HG02973 (cell line): ENCODE data around the gene BNIP5.

Source experiments
- ATAC-seq: cut with Tn5 transposase; IDR thresholded peaks from one replicate; pipeline ENCODE4 v1.9.1; 2021; ENCODE audit warnings: moderate library complexity; ENCODE audit not compliant: unreplicated experiment

BNIP5 gene

DNA sequence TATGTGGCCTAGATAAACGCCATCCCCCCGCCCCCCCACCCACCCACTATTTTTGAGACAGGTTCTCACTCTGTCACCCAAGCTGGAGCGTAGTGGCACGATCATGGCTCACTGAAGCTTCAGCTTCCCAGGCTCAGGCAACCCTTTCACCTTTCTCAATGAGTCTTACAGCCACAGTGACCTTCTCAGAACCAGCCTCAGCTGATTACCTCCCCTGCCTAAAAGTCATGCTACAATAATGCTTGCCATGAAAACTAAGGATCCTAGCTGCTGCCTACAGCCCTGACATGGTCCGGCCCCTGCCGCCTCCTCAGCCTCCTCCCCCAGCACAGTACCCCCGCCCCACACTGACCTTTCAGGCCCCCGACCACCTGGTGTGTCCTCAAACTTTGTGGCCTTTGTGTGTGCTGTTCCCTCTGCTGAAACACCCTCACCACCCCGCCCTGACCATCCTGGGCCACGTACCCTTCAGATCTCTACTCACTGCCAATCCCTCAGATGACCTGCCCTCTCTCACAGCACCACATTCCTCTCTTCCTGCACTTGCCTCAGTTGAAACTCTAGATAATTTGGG lies 35.5 kb downstream of the BNIP5 start:
- ATAC-seq = no peak

DNA sequence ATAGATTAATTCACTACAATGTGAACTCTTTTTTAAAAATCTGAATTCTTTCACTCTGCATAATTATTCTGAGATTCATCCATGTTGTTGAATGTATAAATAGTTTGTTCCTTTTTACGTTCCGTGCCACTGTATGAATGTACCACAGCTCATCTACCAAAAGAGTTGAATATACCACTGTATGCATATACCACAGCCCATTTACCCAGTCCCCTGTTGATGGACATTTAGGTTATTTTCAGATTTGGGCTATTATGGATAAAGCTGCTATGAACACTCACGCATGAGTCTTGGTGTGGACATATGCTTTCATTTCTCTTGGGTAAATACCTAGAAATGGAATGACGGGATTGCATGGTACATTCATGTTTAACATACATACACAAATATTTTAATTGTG lies 38.7 kb downstream of the BNIP5 start:
- ATAC-seq = no peak

DNA sequence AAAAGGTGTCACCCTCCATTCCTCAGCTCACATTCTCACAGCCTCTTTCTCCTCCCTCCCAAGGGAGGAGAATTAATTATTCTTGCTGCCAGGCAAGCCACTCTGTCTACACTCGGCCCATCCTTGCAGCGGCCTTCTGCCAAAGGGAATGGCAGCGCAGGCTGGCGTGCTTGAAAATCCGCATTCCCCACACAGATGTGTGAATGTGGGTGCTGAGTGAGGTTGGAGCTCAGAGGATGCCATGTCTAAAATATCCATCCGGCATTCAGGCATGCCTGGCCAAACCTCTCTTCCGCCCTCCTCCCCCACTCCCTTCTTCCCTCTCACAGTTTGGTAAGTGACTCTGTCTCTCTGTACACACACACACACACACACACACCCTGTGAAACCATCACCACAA lies 39.2 kb downstream of the BNIP5 start:
- ATAC-seq = no peak

DNA sequence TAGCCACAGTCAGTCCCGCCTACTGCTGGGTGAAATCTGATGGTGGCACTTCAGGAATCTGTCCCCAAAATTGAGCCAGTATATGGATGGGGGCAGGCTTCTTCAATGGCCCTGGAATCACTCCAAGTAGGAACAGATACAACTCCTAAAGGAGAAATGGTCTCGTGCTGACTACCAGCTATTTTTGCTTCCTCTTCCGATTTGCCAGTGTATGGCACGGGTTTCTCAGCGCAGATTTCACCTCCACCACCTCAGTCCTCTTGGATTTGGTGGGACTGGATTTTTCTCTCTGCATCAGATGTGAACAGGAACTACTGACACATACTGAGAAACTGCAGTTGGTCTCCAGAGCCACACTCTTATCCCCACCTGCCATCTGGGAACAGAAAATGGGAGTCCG lies 39.6 kb downstream of the BNIP5 start:
- no peak for ATAC-seq

DNA sequence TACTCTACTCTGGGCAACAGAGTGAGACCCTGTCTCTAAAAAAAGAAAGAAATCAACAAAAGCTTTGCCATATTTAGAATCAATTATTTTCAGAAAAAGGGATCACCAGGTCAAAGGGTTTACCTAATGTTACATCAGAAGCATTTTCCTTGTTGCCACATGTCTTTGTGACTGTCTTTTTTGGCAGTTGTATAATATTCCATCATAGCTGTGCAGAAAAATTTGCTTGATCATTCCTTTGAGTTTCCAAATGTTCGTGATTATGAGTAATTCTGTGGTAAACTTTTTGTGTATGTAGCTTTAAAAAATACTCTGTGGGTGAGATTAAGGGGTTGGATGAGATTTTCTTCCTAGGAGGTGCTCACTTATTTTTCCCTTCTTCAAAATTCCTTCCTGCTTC lies 40.4 kb downstream of the BNIP5 start:
- no peak for ATAC-seq

DNA sequence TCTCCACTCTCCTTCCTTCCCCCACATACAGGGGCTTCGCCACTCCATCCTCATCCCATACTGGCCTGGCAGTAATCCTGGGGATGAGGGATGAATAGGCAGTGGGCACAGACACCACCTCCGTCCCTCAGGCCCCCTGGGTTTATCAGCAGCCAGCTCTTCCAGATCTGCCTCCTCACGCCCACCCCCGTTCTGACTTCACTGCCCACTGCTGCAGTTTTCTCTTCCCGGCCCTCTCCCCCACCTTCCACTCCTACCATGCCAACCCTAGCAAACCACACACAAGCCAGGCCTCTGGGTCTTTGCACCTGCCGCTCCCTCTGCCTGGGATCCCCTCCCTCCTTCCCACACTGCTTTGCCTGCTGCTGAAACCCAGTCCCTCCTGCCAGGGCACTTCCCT lies 44.5 kb downstream of the BNIP5 start:
- no peak for ATAC-seq

DNA sequence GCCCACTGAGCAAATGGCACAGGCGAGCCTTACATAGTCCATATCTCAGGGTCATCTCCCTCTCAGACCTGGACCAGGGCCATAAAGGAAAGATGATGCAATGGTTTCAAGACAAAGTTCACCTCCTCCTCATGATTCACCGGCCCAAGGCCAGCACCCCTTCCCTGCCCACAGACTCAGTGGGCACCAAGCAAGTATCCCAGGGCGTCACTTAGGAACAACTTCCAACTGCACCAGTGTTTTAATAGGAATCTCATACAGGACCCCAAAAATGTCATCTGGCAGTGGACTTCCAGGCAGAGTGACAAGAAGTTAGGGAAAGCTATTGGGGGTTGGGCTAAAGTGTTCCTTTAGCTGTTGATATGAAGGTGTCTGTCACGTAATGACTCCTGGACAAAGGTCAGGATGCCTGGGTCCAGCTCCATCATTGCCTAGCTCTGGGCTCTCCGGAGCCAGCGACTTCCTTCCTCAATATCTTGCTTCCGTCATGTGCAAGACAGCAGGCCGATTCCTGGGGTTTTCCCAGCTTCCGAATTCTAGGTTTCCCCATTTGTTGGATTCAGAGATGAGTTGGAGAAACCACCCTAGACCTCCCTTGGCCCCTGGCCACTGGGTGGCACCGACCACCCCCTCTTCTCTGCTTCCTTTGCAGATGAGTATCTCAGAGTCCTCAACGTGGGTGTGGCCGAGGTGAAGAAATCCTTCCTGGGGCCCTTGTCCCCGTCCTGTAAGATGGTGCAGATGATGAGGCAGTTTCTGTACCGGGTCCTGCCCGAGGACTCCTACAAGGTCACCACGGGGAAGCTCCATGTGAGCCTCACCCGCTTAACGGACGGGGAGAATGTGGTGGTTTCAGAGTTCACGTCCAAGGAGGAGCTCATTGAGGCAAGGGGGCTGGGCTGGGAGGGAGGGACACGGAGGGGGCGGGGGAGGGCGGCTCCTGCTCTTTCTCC lies 45.7 kb downstream of the BNIP5 start:
- ATAC-seq = no peak

DNA sequence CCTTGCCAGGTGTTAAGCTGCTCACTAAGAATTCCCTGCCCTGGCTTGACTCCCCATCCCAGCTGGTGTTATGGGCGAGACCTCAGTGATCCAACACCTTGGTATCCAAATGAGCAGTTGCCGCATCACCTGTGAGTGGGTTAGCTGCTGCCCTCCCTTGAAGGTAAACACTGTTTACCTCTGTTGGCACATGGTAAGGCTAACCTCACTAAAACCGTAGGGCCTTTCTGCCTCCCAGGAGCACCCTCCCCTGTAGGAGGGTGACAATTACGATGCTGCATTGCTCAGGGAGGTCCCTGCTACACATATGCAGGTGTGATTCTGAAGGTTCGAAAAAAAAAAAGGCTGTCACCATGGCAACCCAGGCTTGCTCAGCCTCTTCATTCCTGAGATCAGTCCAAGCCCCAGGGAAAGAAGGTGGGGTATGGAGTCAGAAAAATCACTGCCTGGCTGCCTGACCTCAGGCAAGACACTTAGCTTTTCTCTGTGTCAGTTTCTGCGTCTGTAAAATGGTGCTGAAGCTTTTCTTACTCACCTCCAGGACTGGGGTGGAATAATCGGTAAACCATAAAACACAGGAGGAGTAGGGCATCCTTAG lies 47.3 kb downstream of the BNIP5 start:
- ATAC-seq = no peak

DNA sequence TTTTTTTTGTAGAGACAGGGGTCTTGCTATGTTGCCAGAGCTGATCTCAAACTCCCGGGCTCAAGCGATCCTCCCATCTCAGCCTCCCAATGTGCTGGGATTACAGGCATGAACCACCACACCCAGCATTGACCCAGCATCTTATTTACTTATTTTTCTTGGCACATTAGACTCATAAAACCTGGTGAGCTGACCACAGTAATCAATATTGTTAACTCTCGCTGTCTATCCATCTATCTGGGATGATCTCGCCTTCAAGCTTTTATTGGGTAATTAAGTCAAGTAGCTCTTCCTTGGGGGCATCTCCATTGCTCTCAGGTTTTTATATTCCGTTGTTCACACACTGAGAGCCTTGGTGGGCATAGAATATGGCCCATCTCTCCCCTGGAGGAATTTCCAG lies 49.8 kb downstream of the BNIP5 start:
- no peak for ATAC-seq

DNA sequence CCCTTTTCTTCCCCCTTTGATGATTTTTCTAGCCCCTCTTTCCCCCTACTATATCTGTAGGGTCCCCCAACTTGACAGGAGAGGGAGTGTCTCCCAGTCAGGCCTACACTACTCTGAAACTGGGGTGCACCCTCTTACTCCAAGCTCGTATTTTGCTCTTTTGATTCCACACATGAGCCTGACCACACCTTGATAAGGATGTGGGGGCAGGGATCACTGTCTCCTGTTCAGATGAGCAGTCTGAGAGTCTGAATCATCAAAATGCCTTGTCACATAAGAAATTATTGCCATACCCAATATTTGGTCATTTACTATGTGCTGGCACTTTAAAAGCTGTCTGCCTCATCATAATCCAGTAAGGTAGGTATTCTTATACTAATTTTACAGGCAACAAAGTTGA lies 50.9 kb downstream of the BNIP5 start:
- ATAC-seq = no peak

DNA sequence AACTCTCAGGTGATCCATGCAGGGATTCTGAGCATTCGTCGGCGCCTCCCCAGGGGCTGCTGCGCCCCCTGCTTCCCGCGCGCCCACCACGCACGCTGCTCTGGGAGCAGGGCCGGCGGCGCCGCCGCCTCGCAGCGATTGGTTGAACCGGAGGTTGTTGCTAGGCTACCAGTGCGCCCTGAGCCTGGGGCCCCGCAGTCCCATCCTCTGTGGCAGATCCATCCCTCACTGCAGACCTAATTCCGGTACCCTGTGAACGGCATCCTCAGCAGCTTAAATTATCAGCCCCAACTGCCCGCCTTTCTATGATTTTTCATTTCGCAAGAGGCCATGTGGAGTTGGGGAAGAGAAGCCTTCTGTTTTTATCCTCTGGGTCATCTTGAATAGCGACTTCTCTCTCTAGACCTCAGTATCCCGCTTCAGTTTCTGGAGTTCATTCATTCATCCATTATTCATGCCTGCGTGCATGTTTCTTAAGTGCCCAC lies 51.5 kb downstream of the BNIP5 start:
- no peak for ATAC-seq

DNA sequence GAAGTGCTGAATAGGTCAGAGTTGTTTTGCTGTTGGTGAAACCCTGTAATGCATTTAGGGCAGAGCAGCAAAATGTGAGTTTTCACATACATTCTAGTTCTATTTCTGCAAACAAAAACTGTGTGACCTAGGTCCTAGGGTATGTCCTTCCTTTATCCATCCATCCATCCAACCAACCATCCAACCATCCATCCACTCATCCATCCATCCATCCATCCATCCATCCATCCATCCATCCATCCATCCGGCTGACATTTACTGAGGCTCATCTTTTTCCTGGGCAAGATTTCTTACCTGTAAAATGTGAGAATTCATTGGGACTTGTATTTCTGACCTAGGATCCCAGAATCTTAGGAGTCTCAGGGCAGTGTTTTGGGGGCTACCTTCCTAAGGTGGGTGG lies 52.3 kb downstream of the BNIP5 start:
- no peak for ATAC-seq

DNA sequence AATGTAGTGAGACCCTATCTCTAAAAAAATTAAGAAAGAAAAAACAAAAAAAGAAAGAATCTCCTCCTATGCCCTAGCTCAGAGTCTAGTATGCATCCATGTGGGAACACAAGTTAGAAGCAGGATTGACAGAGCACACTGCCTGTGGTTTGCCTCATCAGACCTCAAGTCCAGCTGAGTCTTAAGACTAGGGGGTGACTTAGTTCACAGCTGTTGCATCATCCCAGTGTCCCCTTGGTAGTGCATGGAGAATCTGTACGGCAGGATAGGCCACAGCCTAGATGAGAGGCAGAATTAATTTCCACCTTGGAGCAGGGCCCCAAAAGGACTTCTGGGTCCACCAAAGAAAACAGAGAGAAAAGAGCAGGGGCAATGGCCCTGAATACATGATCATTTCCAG lies 53.1 kb downstream of the BNIP5 start:
- ATAC-seq = no peak

DNA sequence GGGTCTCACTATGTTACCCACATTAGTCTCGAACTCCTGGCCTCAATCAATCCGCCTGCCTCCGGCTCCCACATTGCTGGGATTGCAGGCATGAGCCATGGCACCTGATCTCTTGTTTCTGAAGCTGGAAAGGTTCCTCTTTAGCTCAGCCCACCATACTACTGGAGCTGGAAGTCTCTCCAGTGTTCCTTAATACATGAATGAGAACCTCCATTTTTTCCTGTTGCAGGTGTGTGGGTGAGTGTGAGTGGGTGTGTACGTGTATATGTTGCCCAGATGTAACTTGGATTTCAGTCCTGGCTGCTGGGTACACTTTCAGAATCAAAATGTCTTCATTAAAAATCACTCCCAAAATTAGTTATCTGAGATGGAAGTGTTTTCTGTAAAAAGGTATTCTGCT lies 55.7 kb downstream of the BNIP5 start:
- no peak for ATAC-seq

DNA sequence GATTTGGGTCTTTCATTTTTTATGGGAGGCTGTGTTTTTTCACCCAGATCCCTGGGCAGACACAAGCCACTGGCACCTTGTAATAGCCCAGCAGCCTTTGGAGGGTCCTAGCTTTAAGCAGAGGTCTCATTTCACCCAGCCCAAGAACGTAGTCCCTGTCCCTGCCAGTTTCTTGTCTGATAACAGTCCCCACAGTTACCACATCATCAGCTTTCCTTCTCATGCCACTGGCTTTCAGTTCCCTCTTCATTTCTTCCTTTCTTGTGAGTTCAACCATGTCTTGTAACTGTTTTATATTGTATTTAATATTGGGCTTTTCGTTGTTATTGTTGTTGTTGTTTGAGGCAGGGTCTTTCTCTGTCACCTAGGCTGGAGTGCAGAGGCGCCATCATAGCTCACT lies 56.2 kb downstream of the BNIP5 start:
- ATAC-seq = no peak

DNA sequence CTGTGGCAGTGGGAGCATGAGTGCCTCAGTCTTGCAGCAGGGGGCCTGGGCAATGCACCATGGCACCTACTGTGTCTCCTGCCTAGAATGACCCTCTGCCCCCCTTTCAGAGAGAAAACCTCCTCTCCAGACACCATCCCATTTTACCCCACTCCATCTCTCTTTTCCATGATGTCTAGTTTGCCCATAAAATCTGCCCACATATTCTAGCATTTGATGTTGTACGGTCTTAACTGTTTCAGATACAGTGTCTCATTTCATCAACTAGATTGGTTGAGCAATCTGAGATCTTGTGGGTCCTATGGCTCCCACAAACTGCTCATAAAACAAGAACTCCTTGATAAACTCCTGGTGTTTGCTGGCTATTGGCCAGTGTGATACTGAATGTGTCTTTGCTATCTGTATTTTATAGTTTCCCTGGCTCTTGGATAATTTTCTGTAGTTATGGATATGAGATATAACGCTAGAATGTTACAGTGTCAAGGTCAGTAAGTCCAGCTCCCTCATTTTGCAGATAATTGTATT lies 58.7 kb downstream of the BNIP5 start:
- no peak for ATAC-seq

DNA sequence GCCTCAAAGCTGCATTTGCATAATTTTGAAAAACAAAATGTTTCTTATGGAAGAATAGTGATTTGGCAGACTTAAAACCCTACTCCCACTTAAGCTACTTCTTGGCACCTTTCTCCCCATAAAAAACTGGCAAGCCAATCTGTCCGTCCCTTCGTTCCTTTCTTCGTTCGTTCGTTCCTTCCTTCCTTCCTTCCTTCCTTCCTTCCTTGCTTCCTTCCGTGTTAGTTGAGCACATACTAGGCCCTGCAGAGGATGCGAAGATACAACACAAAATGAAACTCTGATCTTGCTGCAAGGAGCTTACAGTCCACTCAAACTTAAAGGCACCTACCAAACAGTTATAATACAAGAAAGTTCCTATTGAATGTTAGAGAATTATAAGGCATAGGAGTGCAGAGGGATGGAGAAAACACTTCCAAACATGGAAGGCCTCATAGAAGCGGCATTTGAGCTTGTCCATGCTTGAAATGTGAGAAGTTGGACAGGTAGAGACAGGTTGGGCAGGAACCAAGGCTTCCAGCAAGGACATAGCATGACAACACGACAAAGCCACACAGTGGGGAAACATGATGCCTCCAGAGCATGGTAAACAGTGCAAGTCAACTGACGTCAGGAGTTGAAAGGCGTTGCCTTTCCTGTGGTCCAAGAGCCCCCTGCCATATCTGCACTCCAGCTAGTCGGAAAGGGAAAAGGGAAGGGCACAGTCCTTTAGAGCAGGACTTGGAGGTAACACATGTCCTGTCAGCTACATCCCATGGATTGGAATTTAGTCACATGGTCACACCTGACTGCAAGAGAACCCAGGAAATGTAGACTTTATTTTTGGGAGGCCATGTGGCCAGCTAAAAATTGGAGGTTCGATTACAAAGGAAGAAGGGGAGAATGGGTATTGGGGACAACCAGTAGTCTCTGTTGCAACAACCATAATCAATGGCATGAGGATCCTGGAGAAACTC lies 59.8 kb downstream of the BNIP5 start:
- no peak for ATAC-seq

DNA sequence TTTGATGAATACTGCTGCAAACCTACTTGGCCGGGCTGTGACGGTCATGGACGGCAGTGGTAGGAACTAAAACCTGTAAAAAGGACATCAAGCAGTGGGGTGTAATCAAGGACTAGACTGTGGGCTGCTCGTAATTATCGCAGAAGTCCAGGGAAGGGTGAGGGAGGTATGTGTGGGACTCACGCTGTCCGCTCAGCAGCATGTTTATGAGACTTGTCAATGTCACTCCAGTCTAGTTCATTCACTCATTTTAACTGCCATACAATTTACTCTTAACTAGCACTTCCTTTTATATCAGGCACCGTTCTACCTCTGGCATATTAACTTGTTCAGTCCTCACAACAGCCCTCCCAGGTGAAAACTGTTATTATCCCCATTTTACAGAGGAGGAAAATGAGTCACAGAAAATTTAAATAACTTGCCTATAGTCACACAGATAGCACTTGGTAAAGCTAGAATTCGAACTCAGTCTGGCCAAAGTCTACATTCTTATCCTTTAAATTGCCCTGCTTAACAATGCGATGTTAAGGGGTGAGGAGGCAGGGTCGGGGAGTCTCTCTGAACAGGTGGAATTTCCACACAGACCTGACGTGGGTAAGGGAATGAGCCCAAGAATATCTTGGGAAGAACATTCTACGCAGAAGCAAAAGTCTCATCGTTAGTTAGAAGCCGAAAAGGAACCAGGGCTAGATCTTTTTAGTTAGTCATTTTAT lies 62.7 kb downstream of the BNIP5 start:
- ATAC-seq = no peak

DNA sequence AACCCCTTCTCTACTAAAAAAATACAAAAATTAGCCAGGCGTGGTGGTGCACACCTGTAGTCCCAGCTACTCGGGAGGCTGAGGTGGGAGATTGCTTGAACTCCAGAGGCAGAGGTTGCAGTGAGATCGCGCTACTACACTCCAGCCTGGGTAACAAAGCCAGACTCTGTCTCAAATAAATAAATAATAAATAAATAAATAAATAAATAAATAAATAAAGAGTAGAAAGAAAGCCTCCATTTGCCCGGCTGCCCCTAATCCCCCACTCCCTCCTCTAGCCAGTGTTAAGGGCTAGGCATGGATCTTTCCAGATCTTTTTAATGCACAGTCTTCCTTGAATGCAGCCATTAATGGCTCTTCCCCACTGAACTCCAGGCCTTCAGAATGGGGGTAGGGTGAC lies 63.6 kb downstream of the BNIP5 start:
- ATAC-seq = no peak

DNA sequence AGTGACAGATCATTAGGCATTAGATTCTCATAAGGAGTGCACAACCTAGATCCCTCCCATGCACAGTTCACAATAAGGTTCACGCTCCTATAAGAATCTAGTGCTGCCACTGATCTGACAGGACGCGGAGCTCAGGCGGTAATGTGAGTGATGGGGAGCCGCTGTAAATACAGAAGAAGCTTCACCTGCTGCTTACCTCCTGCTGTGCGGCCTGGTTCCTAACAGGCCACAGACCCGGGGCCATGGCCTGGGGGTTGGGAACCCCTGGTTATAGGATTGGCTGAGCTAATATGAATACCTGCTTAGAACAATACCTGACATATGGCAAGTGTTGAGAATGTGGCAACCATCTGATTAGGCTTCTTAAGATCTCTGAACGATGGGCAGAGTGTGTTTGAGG lies 64.5 kb downstream of the BNIP5 start:
- no peak for ATAC-seq
